Transverse colon (tissue), 4 donors: Measurements from ENCODE around the gene PRKCB.

Experiments
- CTCF ChIP-seq, 5 experiments: fragments of 200-600 bp in 3 of 5; fragments of 450-650 bp in 2 of 5; sonication (generic) in 3 of 5; IDR thresholded peaks; 1 replicate in 2 of 5; 2 replicates in 3 of 5; pipeline ENCODE4 v1.5.1; 2016 to 2017; ENCODE audit warnings: antibody characterized with exemption in 5 of 5, inconsistent platforms in 3 of 5, mild to moderate bottlenecking in 2 of 5, moderate library complexity in 1 of 5
- POLR2A ChIP-seq: fragments of 450-650 bp; IDR thresholded peaks from one replicate; pipeline ENCODE4 v1.6.1; 2016; ENCODE audit warnings: antibody characterized with exemption, mild to moderate bottlenecking, moderate library complexity
- POLR2AphosphoS5 ChIP-seq, 3 donors: sonication (generic); formaldehyde crosslinking; IDR thresholded peaks; one replicate each; pipeline ENCODE4 v1.6.1; 2016; ENCODE audit warnings: antibody characterized with exemption in 3 of 3

- TF ChIP-seq POLR2AphosphoS5 (IDR thresholded peaks at IDR 0.05) (no peak), CTCF (IDR thresholded peaks at IDR 0.05) (no peak), POLR2A (no peak)
Observed at GRCh38 chr16:23947838-23948237, 112.1 kb downstream of the PRKCB start.
